CD4-positive, alpha-beta T cell (primary cell): Measurements from ENCODE around the gene AQP6. TPM values are rescaled to one million over a fixed set of nuclear protein-coding genes. Genes with fewer than 3 reads are reported as not detected.

Experiments used
- ATAC-seq: fragments of 200-7000 bp; cut with Tn5 transposase; one replicate; pipeline ENCODE4 v1.10.0; 2022; ENCODE audit warnings: mild to moderate bottlenecking; ENCODE audit not compliant: poor library complexity
- CTCF ChIA-PET: fragments of 350-600 bp; sonication (Branson Sonifier 250); formaldehyde crosslinking; loops from one replicate; lab custom pipeline; 2021; ENCODE audit warnings: antibody characterized with exemption, inconsistent platforms; lab: Charles Lee
- POLR2A ChIA-PET: fragments of 350-600 bp; sonication (Branson Sonifier 250); formaldehyde crosslinking; loops from one replicate; lab custom pipeline; 2021; ENCODE audit warnings: antibody characterized with exemption, inconsistent platforms; lab: Charles Lee
- DNase-seq, 14 experiments: peaks; one replicate each; pipeline ENCODE4 v3.0.0-alpha.2; 2013 to 2020; ENCODE audit warnings: mixed read lengths in 2 of 14
- H3K27ac ChIP-seq, 2 donors: one replicate each; pipeline versions ENCODE4 v1.5.1 to v1.7.0; 2013; ENCODE audit warnings: low read length in 2 of 2, low read depth in 1 of 2, mild to moderate bottlenecking in 1 of 2
- H3K27me3 ChIP-seq, 2 experiments: 1 replicate in 1 of 2; 2 replicates in 1 of 2; pipeline versions ENCODE4 v1.6.1 to v1.7.0; 2013; ENCODE audit warnings: low read length in 2 of 2, control low read depth in 1 of 2, mild to moderate bottlenecking in 1 of 2, moderate library complexity in 1 of 2; ENCODE audit not compliant: insufficient read depth in 2 of 2, control insufficient read depth in 1 of 2
- H3K36me3 ChIP-seq: one replicate; pipeline ENCODE4 v1.6.1; 2013; ENCODE audit warnings: low read length, control low read depth; ENCODE audit not compliant: insufficient read depth
- H3K4me1 ChIP-seq: one replicate; pipeline ENCODE4 v1.6.1; 2013; ENCODE audit warnings: low read length, control low read depth; ENCODE audit not compliant: insufficient read depth
- H3K4me3 ChIP-seq: one replicate; pipeline ENCODE4 v1.5.1; 2013; ENCODE audit warnings: mild to moderate bottlenecking, low read length, moderate library complexity
- H3K9me3 ChIP-seq, 2 experiments: 1 replicate in 1 of 2; 2 replicates in 1 of 2; pipeline versions ENCODE4 v1.6.1 to v1.7.0; 2013; ENCODE audit warnings: low read length in 2 of 2, mild to moderate bottlenecking in 2 of 2, control low read depth in 1 of 2, moderate library complexity in 1 of 2; ENCODE audit not compliant: control insufficient read depth in 1 of 2, insufficient read depth in 1 of 2
- H3K27ac Mint-ChIP-seq: one replicate; pipeline ENCODE4 v1.8.0; 2020; ENCODE audit warnings: mixed read lengths
- H3K27me3 Mint-ChIP-seq: one replicate; pipeline ENCODE4 v1.8.0; 2021; ENCODE audit warnings: mixed read lengths
- H3K36me3 Mint-ChIP-seq: one replicate; pipeline ENCODE4 v1.8.0; 2021; ENCODE audit warnings: low read depth, mixed read lengths
- H3K4me1 Mint-ChIP-seq: one replicate; pipeline ENCODE4 v1.8.0; 2021; ENCODE audit warnings: low read depth, mixed read lengths
- H3K4me3 Mint-ChIP-seq: one replicate; pipeline ENCODE4 v1.8.0; 2020; ENCODE audit warnings: mild to moderate bottlenecking, mixed read lengths
- H3K9me3 Mint-ChIP-seq: one replicate; pipeline ENCODE4 v1.8.0; 2020; ENCODE audit warnings: mixed read lengths
- intact Hi-C, 2 experiments: fragments of 100-400 bp; cut with DNase I in 1 of 2; cut with micrococcal nuclease in 1 of 2; formaldehyde crosslinking; loops; one replicate each; pipeline versions ENCODE4 v1.15.1 to v1.9.0; 2023 to 2025; cut with DNase I, micrococcal nuclease
- total RNA-seq, 174 experiments: library from RNA in 2 of 174; stranded (reverse) in 2 of 174; gene quantifications; one replicate each; pipeline ENCODE4 v1.2.3 and lab custom pipeline; 2021 to 2026
- TF ChIP-seq, protein P1 (sequence below): fragments of 200-600 bp; IDR thresholded peaks from one replicate; pipeline ENCODE4 v1.8.0; 2022; ENCODE audit warnings: antibody characterized with exemption, mild to moderate bottlenecking

Gene AQP6
- total RNA-seq, 2 experiments from 2014 or later: not detected

DNA sequence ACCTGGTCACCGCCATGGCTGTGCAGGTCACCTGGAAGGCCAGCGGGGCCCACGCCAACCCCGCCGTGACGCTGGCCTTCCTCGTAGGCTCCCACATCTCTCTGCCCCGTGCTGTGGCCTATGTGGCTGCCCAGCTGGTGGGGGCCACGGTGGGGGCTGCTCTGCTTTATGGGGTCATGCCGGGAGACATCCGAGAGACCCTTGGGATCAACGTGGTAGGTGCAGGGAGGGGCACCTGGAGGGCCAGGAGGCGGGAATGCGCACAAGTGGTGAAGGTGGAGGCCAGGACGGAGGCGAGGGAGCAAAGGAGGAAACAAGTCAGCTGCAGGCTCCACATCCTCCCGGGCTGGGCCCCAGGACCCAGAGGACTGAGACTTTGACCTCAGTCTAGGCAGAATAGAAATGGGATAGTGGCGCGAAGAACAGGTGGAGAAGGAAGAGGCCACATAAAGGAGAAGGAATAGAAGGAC, 649 bp downstream of the AQP6 start:
- Histone ChIP-seq H3K27ac (no peak overlapping the region), H3K4me1 (no peaks in the 10 kb centered on the region), H3K4me3 (no peak overlapping the region), H3K9me3 (peaks cover 0 to 3% of the 10 kb centered on the region in 2 experiments), H3K27me3 (peaks cover 3 to 13% of the 10 kb centered on the region in 2 experiments), H3K36me3 (no peaks in the 10 kb centered on the region)
- CTCF ChIA-PET: no interaction called here
- Mint-ChIP-seq H3K9me3 (no peaks in the 10 kb centered on the region), H3K27me3 (no peaks in the 10 kb centered on the region), H3K4me1 (no peaks in the 10 kb centered on the region), H3K36me3 (no peaks in the 10 kb centered on the region), H3K27ac (no peak overlapping the region), H3K4me3 (no peak overlapping the region)
- intact Hi-C loops: no loop called here
- DNase-seq (no peak), ATAC-seq (no peak)
- TF ChIP-seq, protein P1, sequence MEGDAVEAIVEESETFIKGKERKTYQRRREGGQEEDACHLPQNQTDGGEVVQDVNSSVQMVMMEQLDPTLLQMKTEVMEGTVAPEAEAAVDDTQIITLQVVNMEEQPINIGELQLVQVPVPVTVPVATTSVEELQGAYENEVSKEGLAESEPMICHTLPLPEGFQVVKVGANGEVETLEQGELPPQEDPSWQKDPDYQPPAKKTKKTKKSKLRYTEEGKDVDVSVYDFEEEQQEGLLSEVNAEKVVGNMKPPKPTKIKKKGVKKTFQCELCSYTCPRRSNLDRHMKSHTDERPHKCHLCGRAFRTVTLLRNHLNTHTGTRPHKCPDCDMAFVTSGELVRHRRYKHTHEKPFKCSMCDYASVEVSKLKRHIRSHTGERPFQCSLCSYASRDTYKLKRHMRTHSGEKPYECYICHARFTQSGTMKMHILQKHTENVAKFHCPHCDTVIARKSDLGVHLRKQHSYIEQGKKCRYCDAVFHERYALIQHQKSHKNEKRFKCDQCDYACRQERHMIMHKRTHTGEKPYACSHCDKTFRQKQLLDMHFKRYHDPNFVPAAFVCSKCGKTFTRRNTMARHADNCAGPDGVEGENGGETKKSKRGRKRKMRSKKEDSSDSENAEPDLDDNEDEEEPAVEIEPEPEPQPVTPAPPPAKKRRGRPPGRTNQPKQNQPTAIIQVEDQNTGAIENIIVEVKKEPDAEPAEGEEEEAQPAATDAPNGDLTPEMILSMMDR: no peak
- POLR2A ChIA-PET: no interaction called here

DNA sequence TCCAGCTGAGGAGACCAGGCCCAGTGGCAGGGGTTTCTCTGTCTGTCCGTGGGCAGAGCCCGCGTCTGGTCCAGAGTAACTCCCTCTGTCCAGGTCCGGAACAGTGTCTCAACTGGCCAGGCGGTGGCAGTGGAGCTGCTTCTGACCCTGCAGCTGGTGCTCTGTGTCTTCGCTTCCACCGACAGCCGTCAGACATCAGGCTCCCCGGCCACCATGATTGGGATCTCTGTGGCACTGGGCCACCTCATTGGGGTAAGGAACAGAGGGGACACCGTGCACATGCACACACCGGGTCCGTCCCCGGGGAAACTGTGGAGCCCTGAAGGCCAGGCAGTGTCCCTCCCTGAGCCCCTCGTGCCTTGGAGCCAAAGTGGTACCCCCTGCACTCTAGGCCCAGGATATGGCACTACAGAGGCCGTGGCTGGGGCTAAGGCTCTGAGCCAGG, 1.5 kb downstream of the AQP6 start:
- ChIA-PET POLR2A (no interaction called here), CTCF (no interaction called here)
- Mint-ChIP-seq H3K36me3 (no peaks in the 10 kb centered on the region), H3K27ac (no peak overlapping the region), H3K9me3 (no peaks in the 10 kb centered on the region), H3K4me1 (no peaks in the 10 kb centered on the region), H3K4me3 (no peak overlapping the region), H3K27me3 (no peaks in the 10 kb centered on the region)
- no peak overlapping the region for H3K4me3 ChIP-seq
- no peaks in the 10 kb centered on the region for H3K4me1 ChIP-seq
- H3K27me3 ChIP-seq: peaks cover 0 to 6% of the 10 kb centered on the region in 2 experiments
- H3K27ac ChIP-seq: no peak overlapping the region
- intact Hi-C loops: no loop called here
- TF ChIP-seq, protein P1: no peak
- no peaks in the 10 kb centered on the region for H3K36me3 ChIP-seq
- DNase-seq: no peak
- H3K9me3 ChIP-seq: no peaks in the 10 kb centered on the region
- ATAC-seq: no peak

DNA sequence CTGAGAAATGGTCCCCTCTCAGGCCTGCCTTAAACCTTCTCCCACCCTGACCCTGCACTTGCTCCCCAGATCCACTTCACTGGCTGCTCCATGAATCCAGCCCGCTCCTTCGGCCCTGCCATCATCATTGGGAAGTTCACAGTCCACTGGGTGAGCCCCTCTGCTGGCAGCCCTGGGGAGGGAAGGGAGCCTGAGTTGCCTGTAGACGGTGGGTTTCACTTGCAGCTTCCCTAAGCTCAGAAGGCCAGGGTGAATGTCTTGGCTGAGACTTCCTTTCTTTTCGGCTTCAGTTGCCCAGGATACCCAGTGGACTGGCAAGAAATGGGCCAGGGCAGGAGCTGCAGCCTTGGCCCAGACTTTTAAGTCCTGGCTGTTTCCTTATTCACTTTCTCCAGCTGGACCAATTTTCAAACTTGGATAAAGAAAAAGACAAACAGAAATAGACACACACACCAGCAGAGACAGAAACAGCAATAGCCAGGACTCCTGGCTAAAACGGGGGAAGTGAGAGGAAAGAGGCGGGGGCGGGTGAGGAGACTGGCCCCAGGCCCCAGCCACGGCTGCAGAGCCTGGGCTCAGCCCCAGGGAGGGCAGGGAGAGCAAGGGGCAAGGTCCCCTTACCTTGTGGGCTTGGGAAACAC, 2.0 kb downstream of the AQP6 start:
- CTCF ChIA-PET: no interaction called here
- no peak for ATAC-seq
- H3K27ac Mint-ChIP-seq: no peak overlapping the region

More for the DNA sequence above, 2.0 kb downstream of the AQP6 start:
- Histone ChIP-seq H3K9me3 (no peaks in the 10 kb centered on the region), H3K36me3 (no peaks in the 10 kb centered on the region), H3K4me1 (no peaks in the 10 kb centered on the region), H3K4me3 (no peak overlapping the region), H3K27me3 (peaks cover 0 to 6% of the 10 kb centered on the region in 2 experiments), H3K27ac (no peak overlapping the region)
- TF ChIP-seq, protein P1: no peak
- POLR2A ChIA-PET: no interaction called here
- H3K4me3 Mint-ChIP-seq: no peak overlapping the region
- no peak for DNase-seq
- intact Hi-C loops: no loop called here
- no peaks in the 10 kb centered on the region for H3K9me3 Mint-ChIP-seq
- H3K27me3 Mint-ChIP-seq: no peaks in the 10 kb centered on the region
- H3K4me1 Mint-ChIP-seq: no peaks in the 10 kb centered on the region
- no peaks in the 10 kb centered on the region for H3K36me3 Mint-ChIP-seq
